Measurements from ENCODE around the gene PRSS22.
"Not testable (repeated sequence)": the region's sequence is repeated elsewhere in the genome, so short reads cannot be mapped to it uniquely, and the experiment has no call there.

Gene PRSS22

GRCh38 chr16:2857451-2858244 lies at the start of gene PRSS22:
PRSS22 (minus strand) TSS chr16:2858170; CDS start chr16:2858104, 66 bp downstream.
- H3K4me3 ChIP-seq (ENCODE audit: low read depth, low read length): no peak within 1 kb of the TSS
- no peak for DNase-seq (ENCODE audit: low read depth)
- TF ChIP-seq MAX (IDR thresholded peaks at IDR 0.05; ENCODE audit: low read depth, low read length) (no peak), CTCF (IDR thresholded peaks at IDR 0.05; ENCODE audit: low read depth, low read length) (no peak), POLR2A (IDR thresholded peaks at IDR 0.05; ENCODE audit: extremely low read depth, insufficient read length) (no peak), MYC (IDR thresholded peaks at IDR 0.05; ENCODE audit: low read depth, low read length) (no peak)

GRCh38 chr16:2907084-2907753 lies 49.2 kb upstream of the PRSS22 start:
- TF ChIP-seq CTCF (IDR thresholded peaks at IDR 0.05; ENCODE audit: low read depth, low read length): peak; percentile 24
- H3K4me3 ChIP-seq (ENCODE audit: low read depth, low read length): not testable (repeated sequence)
- DNase-seq (ENCODE audit: low read depth): peak; percentile 64

- H3K4me3 ChIP-seq (ENCODE audit: low read depth, low read length): no peak overlapping the region
- TF ChIP-seq MYC (IDR thresholded peaks at IDR 0.05; ENCODE audit: low read depth, low read length) (no peak), CTCF (IDR thresholded peaks at IDR 0.05; ENCODE audit: low read depth, low read length) (no peak), POLR2A (IDR thresholded peaks at IDR 0.05; ENCODE audit: extremely low read depth, insufficient read length) (no peak), MAX (IDR thresholded peaks at IDR 0.05; ENCODE audit: low read depth, low read length) (no peak)
- DNase-seq (ENCODE audit: low read depth): no peak
Observed at GRCh38 chr16:2905988-2906387, 48.0 kb upstream of the PRSS22 start.

- peak overlapping the region; percentile 87 for H3K4me3 ChIP-seq (ENCODE audit: low read depth, low read length)
- DNase-seq (ENCODE audit: low read depth): peak; percentile 98
- peak; percentile 98 for TF ChIP-seq POLR2A (IDR thresholded peaks at IDR 0.05; ENCODE audit: extremely low read depth, insufficient read length)
- peak; percentile 78 for TF ChIP-seq MYC (IDR thresholded peaks at IDR 0.05; ENCODE audit: low read depth, low read length)
- no peak for TF ChIP-seq CTCF (IDR thresholded peaks at IDR 0.05; ENCODE audit: low read depth, low read length)
- TF ChIP-seq MAX (IDR thresholded peaks at IDR 0.05; ENCODE audit: low read depth, low read length): peak; percentile 60
Observed at GRCh38 chr16:2905241-2905987, 47.4 kb upstream of the PRSS22 start.

GRCh38 chr16:2904922-2905240 lies 46.9 kb upstream of the PRSS22 start:
- no peak for TF ChIP-seq MYC (IDR thresholded peaks at IDR 0.05; ENCODE audit: low read depth, low read length)
- TF ChIP-seq MAX (IDR thresholded peaks at IDR 0.05; ENCODE audit: low read depth, low read length): no peak
- TF ChIP-seq CTCF (IDR thresholded peaks at IDR 0.05; ENCODE audit: low read depth, low read length): no peak
- TF ChIP-seq POLR2A (IDR thresholded peaks at IDR 0.05; ENCODE audit: extremely low read depth, insufficient read length): no peak
- DNase-seq (ENCODE audit: low read depth): no peak
- H3K4me3 ChIP-seq (ENCODE audit: low read depth, low read length): peak overlapping the region; percentile 87

Data from NB4 (cell line).